ENCODE data around the gene PLA2G4C. TPM values are rescaled to one million over a fixed set of nuclear protein-coding genes. Genes with fewer than 3 reads are reported as not detected.

The PLA2G4C gene
- total RNA-seq, 1 donor from 2014 or later = 33.9 TPM

- no peak overlapping the region for H3K27ac ChIP-seq (ENCODE audit: low read depth, low read length)
- H3K4me3 ChIP-seq (ENCODE audit: low read length in 3 of 3) = no peak overlapping the region
- H3K27me3 ChIP-seq (ENCODE audit: control insufficient read depth in 3 of 3, insufficient read depth in 3 of 3, low read length in 3 of 3) = peaks cover 2 to 7% (median 3%) of the 10 kb centered on the region in 3 donors
- H3K36me3 ChIP-seq (ENCODE audit: control insufficient read depth in 3 of 3, insufficient read depth in 3 of 3, low read length in 3 of 3) = no peaks in the 10 kb centered on the region
- H3K4me1 ChIP-seq (ENCODE audit: control insufficient read depth in 3 of 3, insufficient read depth in 3 of 3, low read length in 3 of 3) = no peaks in the 10 kb centered on the region
- H3K9ac ChIP-seq (ENCODE audit: low read depth in 1 of 3, low read length in 3 of 3) = no peak overlapping the region
- H3K9me3 ChIP-seq (ENCODE audit: control insufficient read depth in 3 of 3, low read length in 3 of 3) = peaks cover 2 to 5% (median 3%) of the 10 kb centered on the region in 3 donors
Measured at GRCh38 chr19:48036765-48037164, 73.9 kb downstream of the PLA2G4C start.

GRCh38 chr19:48033604-48034003, 77.0 kb downstream of the PLA2G4C start:
- Histone ChIP-seq H3K27me3 (ENCODE audit: control insufficient read depth in 3 of 3, insufficient read depth in 3 of 3, low read length in 3 of 3) (peaks cover 4 to 9% (median 7%) of the 10 kb centered on the region in 3 donors), H3K9ac (ENCODE audit: low read depth in 1 of 3, low read length in 3 of 3) (no peak overlapping the region), H3K36me3 (ENCODE audit: control insufficient read depth in 3 of 3, insufficient read depth in 3 of 3, low read length in 3 of 3) (no peaks in the 10 kb centered on the region), H3K4me3 (ENCODE audit: low read length in 3 of 3) (no peak overlapping the region), H3K27ac (ENCODE audit: low read depth, low read length) (no peak overlapping the region), H3K4me1 (ENCODE audit: control insufficient read depth in 3 of 3, insufficient read depth in 3 of 3, low read length in 3 of 3) (no peaks in the 10 kb centered on the region), H3K9me3 (ENCODE audit: control insufficient read depth in 3 of 3, low read length in 3 of 3) (peaks cover 2 to 5% (median 3%) of the 10 kb centered on the region in 3 donors)

GRCh38 chr19:48030073-48030472, 80.5 kb downstream of the PLA2G4C start:
- Histone ChIP-seq H3K4me1 (ENCODE audit: control insufficient read depth in 3 of 3, insufficient read depth in 3 of 3, low read length in 3 of 3) (no peaks in the 10 kb centered on the region), H3K36me3 (ENCODE audit: control insufficient read depth in 3 of 3, insufficient read depth in 3 of 3, low read length in 3 of 3) (no peaks in the 10 kb centered on the region), H3K9ac (ENCODE audit: low read depth in 1 of 3, low read length in 3 of 3) (no peak overlapping the region), H3K9me3 (ENCODE audit: control insufficient read depth in 3 of 3, low read length in 3 of 3) (no peaks in the 10 kb centered on the region), H3K27me3 (ENCODE audit: control insufficient read depth in 3 of 3, insufficient read depth in 3 of 3, low read length in 3 of 3) (peaks cover 4 to 15% (median 14%) of the 10 kb centered on the region in 3 donors), H3K4me3 (ENCODE audit: low read length in 3 of 3) (no peak overlapping the region), H3K27ac (ENCODE audit: low read depth, low read length) (no peak overlapping the region)

- Histone ChIP-seq H3K4me1 (ENCODE audit: control insufficient read depth in 3 of 3, insufficient read depth in 3 of 3, low read length in 3 of 3) (no peaks in the 10 kb centered on the region), H3K9ac (ENCODE audit: low read depth in 1 of 3, low read length in 3 of 3) (no peak overlapping the region), H3K4me3 (ENCODE audit: low read length in 3 of 3) (no peak overlapping the region), H3K9me3 (ENCODE audit: control insufficient read depth in 3 of 3, low read length in 3 of 3) (no peaks in the 10 kb centered on the region), H3K27ac (ENCODE audit: low read depth, low read length) (no peak overlapping the region), H3K36me3 (ENCODE audit: control insufficient read depth in 3 of 3, insufficient read depth in 3 of 3, low read length in 3 of 3) (no peaks in the 10 kb centered on the region), H3K27me3 (ENCODE audit: control insufficient read depth in 3 of 3, insufficient read depth in 3 of 3, low read length in 3 of 3) (peaks cover 4 to 15% (median 14%) of the 10 kb centered on the region in 3 donors)
Measured at GRCh38 chr19:48029431-48029830, 81.2 kb downstream of the PLA2G4C start.

GRCh38 chr19:48025480-48025879, 85.1 kb downstream of the PLA2G4C start:
- Histone ChIP-seq H3K9ac (ENCODE audit: low read depth in 1 of 3, low read length in 3 of 3) (no peak overlapping the region), H3K4me1 (ENCODE audit: control insufficient read depth in 3 of 3, insufficient read depth in 3 of 3, low read length in 3 of 3) (no peaks in the 10 kb centered on the region), H3K9me3 (ENCODE audit: control insufficient read depth in 3 of 3, low read length in 3 of 3) (no peaks in the 10 kb centered on the region), H3K27me3 (ENCODE audit: control insufficient read depth in 3 of 3, insufficient read depth in 3 of 3, low read length in 3 of 3) (peaks cover 0 to 16% (median 13%) of the 10 kb centered on the region in 3 donors), H3K27ac (ENCODE audit: low read depth, low read length) (no peak overlapping the region), H3K36me3 (ENCODE audit: control insufficient read depth in 3 of 3, insufficient read depth in 3 of 3, low read length in 3 of 3) (no peaks in the 10 kb centered on the region), H3K4me3 (ENCODE audit: low read length in 3 of 3) (no peak overlapping the region)

GRCh38 chr19:48023518-48023917, 87.1 kb downstream of the PLA2G4C start:
- no peaks in the 10 kb centered on the region for H3K4me1 ChIP-seq (ENCODE audit: control insufficient read depth in 3 of 3, insufficient read depth in 3 of 3, low read length in 3 of 3)
- peaks cover 0 to 21% (median 14%) of the 10 kb centered on the region in 3 donors for H3K27me3 ChIP-seq (ENCODE audit: control insufficient read depth in 3 of 3, insufficient read depth in 3 of 3, low read length in 3 of 3)
- H3K36me3 ChIP-seq (ENCODE audit: control insufficient read depth in 3 of 3, insufficient read depth in 3 of 3, low read length in 3 of 3) = no peaks in the 10 kb centered on the region
- no peak overlapping the region for H3K9ac ChIP-seq (ENCODE audit: low read depth in 1 of 3, low read length in 3 of 3)
- H3K27ac ChIP-seq (ENCODE audit: low read depth, low read length) = no peak overlapping the region
- no peak overlapping the region for H3K4me3 ChIP-seq (ENCODE audit: low read length in 3 of 3)
- H3K9me3 ChIP-seq (ENCODE audit: control insufficient read depth in 3 of 3, low read length in 3 of 3) = no peaks in the 10 kb centered on the region

GRCh38 chr19:48023011-48023410, 87.6 kb downstream of the PLA2G4C start:
- no peaks in the 10 kb centered on the region for H3K9me3 ChIP-seq (ENCODE audit: control insufficient read depth in 3 of 3, low read length in 3 of 3)
- H3K9ac ChIP-seq (ENCODE audit: low read depth in 1 of 3, low read length in 3 of 3) = no peak overlapping the region
- H3K4me1 ChIP-seq (ENCODE audit: control insufficient read depth in 3 of 3, insufficient read depth in 3 of 3, low read length in 3 of 3) = no peaks in the 10 kb centered on the region
- peaks cover 0 to 21% (median 14%) of the 10 kb centered on the region in 3 donors for H3K27me3 ChIP-seq (ENCODE audit: control insufficient read depth in 3 of 3, insufficient read depth in 3 of 3, low read length in 3 of 3)
- H3K36me3 ChIP-seq (ENCODE audit: control insufficient read depth in 3 of 3, insufficient read depth in 3 of 3, low read length in 3 of 3) = no peaks in the 10 kb centered on the region
- no peak overlapping the region for H3K27ac ChIP-seq (ENCODE audit: low read depth, low read length)
- H3K4me3 ChIP-seq (ENCODE audit: low read length in 3 of 3) = no peak overlapping the region

- no peaks in the 10 kb centered on the region for H3K36me3 ChIP-seq (ENCODE audit: control insufficient read depth in 3 of 3, insufficient read depth in 3 of 3, low read length in 3 of 3)
- peaks cover 0 to 15% (median 10%) of the 10 kb centered on the region in 3 donors for H3K27me3 ChIP-seq (ENCODE audit: control insufficient read depth in 3 of 3, insufficient read depth in 3 of 3, low read length in 3 of 3)
- H3K9me3 ChIP-seq (ENCODE audit: control insufficient read depth in 3 of 3, low read length in 3 of 3) = peaks cover 0 to 2% (median 0%) of the 10 kb centered on the region in 3 donors
- H3K27ac ChIP-seq (ENCODE audit: low read depth, low read length) = no peak overlapping the region
- H3K4me1 ChIP-seq (ENCODE audit: control insufficient read depth in 3 of 3, insufficient read depth in 3 of 3, low read length in 3 of 3) = no peaks in the 10 kb centered on the region
- H3K4me3 ChIP-seq (ENCODE audit: low read length in 3 of 3) = no peak overlapping the region
- H3K9ac ChIP-seq (ENCODE audit: low read depth in 1 of 3, low read length in 3 of 3) = no peak overlapping the region
Measured at GRCh38 chr19:48020686-48021085, 89.9 kb downstream of the PLA2G4C start.

GRCh38 chr19:48010932-48011758, 99.5 kb downstream of the PLA2G4C start:
- H3K9me3 ChIP-seq (ENCODE audit: control insufficient read depth in 3 of 3, low read length in 3 of 3) = peaks cover under 1 to 6% (median 5%) of the 10 kb centered on the region in 3 donors
- no peak overlapping the region for H3K27ac ChIP-seq (ENCODE audit: low read depth, low read length)
- H3K9ac ChIP-seq (ENCODE audit: low read depth in 1 of 3, low read length in 3 of 3) = no peak overlapping the region
- no peak overlapping the region for H3K4me3 ChIP-seq (ENCODE audit: low read length in 3 of 3)
- no peaks in the 10 kb centered on the region for H3K4me1 ChIP-seq (ENCODE audit: control insufficient read depth in 3 of 3, insufficient read depth in 3 of 3, low read length in 3 of 3)
- peaks cover 0 to 7% (median 3%) of the 10 kb centered on the region in 3 donors for H3K27me3 ChIP-seq (ENCODE audit: control insufficient read depth in 3 of 3, insufficient read depth in 3 of 3, low read length in 3 of 3)
- H3K36me3 ChIP-seq (ENCODE audit: control insufficient read depth in 3 of 3, insufficient read depth in 3 of 3, low read length in 3 of 3) = no peaks in the 10 kb centered on the region

- no peak overlapping the region for H3K27ac ChIP-seq (ENCODE audit: low read depth, low read length)
- no peaks in the 10 kb centered on the region for H3K36me3 ChIP-seq (ENCODE audit: control insufficient read depth in 3 of 3, insufficient read depth in 3 of 3, low read length in 3 of 3)
- H3K9ac ChIP-seq (ENCODE audit: low read depth in 1 of 3, low read length in 3 of 3) = no peak overlapping the region
- H3K9me3 ChIP-seq (ENCODE audit: control insufficient read depth in 3 of 3, low read length in 3 of 3) = peaks cover 0 to 5% (median 2%) of the 10 kb centered on the region in 3 donors
- no peaks in the 10 kb centered on the region for H3K4me1 ChIP-seq (ENCODE audit: control insufficient read depth in 3 of 3, insufficient read depth in 3 of 3, low read length in 3 of 3)
- H3K4me3 ChIP-seq (ENCODE audit: low read length in 3 of 3) = no peak overlapping the region
- peaks cover 0 to 16% (median 3%) of the 10 kb centered on the region in 3 donors for H3K27me3 ChIP-seq (ENCODE audit: control insufficient read depth in 3 of 3, insufficient read depth in 3 of 3, low read length in 3 of 3)
Measured at GRCh38 chr19:48006762-48007161, 103.9 kb downstream of the PLA2G4C start.
